Glutamatergic neuron (in vitro differentiated cells): ENCODE results near the gene HSD17B10. TPM values are rescaled to one million over a fixed set of nuclear protein-coding genes. Genes with fewer than 3 reads are reported as not detected.
"Not testable (repeated sequence)": the region's sequence is repeated elsewhere in the genome, so short reads cannot be mapped to it uniquely, and the experiment has no call there.

Source experiments
- DNase-seq: peaks from one replicate; pipeline ENCODE4 v3.0.0; 2022
- H3K27ac Mint-ChIP-seq: one replicate; pipeline ENCODE4 v1.8.0; 2020; ENCODE audit warnings: mild to moderate bottlenecking, mixed read lengths, inconsistent platforms; ENCODE audit not compliant: unreplicated experiment
- H3K27me3 Mint-ChIP-seq: one replicate; pipeline ENCODE4 v1.8.0; 2020; ENCODE audit warnings: mild to moderate bottlenecking, moderate library complexity, mixed read lengths, inconsistent platforms; ENCODE audit not compliant: unreplicated experiment
- H3K36me3 Mint-ChIP-seq: one replicate; pipeline ENCODE4 v1.8.0; 2020; ENCODE audit warnings: mild to moderate bottlenecking, mixed read lengths, inconsistent platforms; ENCODE audit not compliant: unreplicated experiment
- H3K4me1 Mint-ChIP-seq: one replicate; pipeline ENCODE4 v1.8.0; 2020; ENCODE audit warnings: mild to moderate bottlenecking, low read depth, mixed read lengths, inconsistent platforms; ENCODE audit not compliant: unreplicated experiment
- H3K4me3 Mint-ChIP-seq: one replicate; pipeline ENCODE4 v1.8.0; 2020; ENCODE audit warnings: mild to moderate bottlenecking, mixed read lengths, inconsistent platforms; ENCODE audit not compliant: unreplicated experiment
- H3K9me3 Mint-ChIP-seq: one replicate; pipeline ENCODE4 v1.8.0; 2020; ENCODE audit warnings: mild to moderate bottlenecking, moderate library complexity, mixed read lengths, inconsistent platforms; ENCODE audit not compliant: unreplicated experiment
- CTCF ChIP-seq: fragments of 200-600 bp; sonication (generic); IDR thresholded peaks from one replicate; pipeline ENCODE4 v1.5.0; 2021; ENCODE audit not compliant: partially characterized antibody, unreplicated experiment
- total RNA-seq: library from RNA; stranded (reverse); fragmentation: NEBNext Ultra II Directional; extraction: Animal tissue kit (Norgen Biotek cat#: 25700); gene quantifications from one replicate; pipeline ENCODE4 v1.2.1, GENCODE V29; 2021; ENCODE audit not compliant: unreplicated experiment

Gene HSD17B10
- total RNA-seq, 1 donor from 2014 or later, result 89.0 TPM

- Mint-ChIP-seq H3K9me3 (peaks cover 2% of the 10 kb centered on the region), H3K4me1 (peaks cover 5% of the 10 kb centered on the region), H3K36me3 (no peaks in the 10 kb centered on the region), H3K27me3 (no peaks in the 10 kb centered on the region), H3K4me3 (peak within 1 kb of the TSS; percentile 99), H3K27ac (peak within 1 kb of the TSS; percentile 96)
- TF ChIP-seq CTCF, result no peak
- no peak for DNase-seq
Observed at GRCh38 chrX:53422861-53423306, 11.3 kb downstream of the HSD17B10 start, which contains the start of gene RIBC1. TSS of gene RIBC1 (plus strand) at chrX:53422873. CDS start at chrX:53426277, 3,404 bp downstream.

- TF ChIP-seq CTCF, result no peak
- Mint-ChIP-seq H3K4me3 (peak within 1 kb of the TSS; percentile 99), H3K9me3 (peaks cover 5% of the 10 kb centered on the region), H3K27me3 (no peaks in the 10 kb centered on the region), H3K36me3 (no peaks in the 10 kb centered on the region), H3K27ac (peak within 1 kb of the TSS; percentile 96), H3K4me1 (peaks cover 5% of the 10 kb centered on the region)
- peak; percentile 93 for DNase-seq
Observed at GRCh38 chrX:53422086-53422860, 11.9 kb downstream of the HSD17B10 start, which contains the start of gene SMC1A. TSS of gene SMC1A (minus strand) at chrX:53422654. CDS start at chrX:53422600, 54 bp downstream.

GRCh38 chrX:53421772-53422085 lies 12.4 kb downstream of the HSD17B10 start:
- Mint-ChIP-seq H3K4me1 (peaks cover 5% of the 10 kb centered on the region), H3K36me3 (no peaks in the 10 kb centered on the region), H3K9me3 (peaks cover 5% of the 10 kb centered on the region), H3K27me3 (no peaks in the 10 kb centered on the region), H3K4me3 (peak overlapping the region; percentile 99), H3K27ac (peak overlapping the region; percentile 96)
- TF ChIP-seq CTCF, result no peak
- DNase-seq, result no peak

GRCh38 chrX:53421125-53421524 lies 13.0 kb downstream of the HSD17B10 start:
- Mint-ChIP-seq H3K4me3 (peak overlapping the region; percentile 99), H3K9me3 (peaks cover 5% of the 10 kb centered on the region), H3K27ac (no peak overlapping the region), H3K36me3 (no peaks in the 10 kb centered on the region), H3K27me3 (no peaks in the 10 kb centered on the region), H3K4me1 (peaks cover 5% of the 10 kb centered on the region)
- no peak for DNase-seq
- TF ChIP-seq CTCF, result no peak

GRCh38 chrX:53420351-53420750 lies 13.8 kb downstream of the HSD17B10 start:
- H3K4me1 Mint-ChIP-seq, H3K9me3 Mint-ChIP-seq, H3K27me3 Mint-ChIP-seq, DNase-seq, H3K36me3 Mint-ChIP-seq, H3K27ac Mint-ChIP-seq, H3K4me3 Mint-ChIP-seq: not testable (repeated sequence)
